ENCODE data around the gene ANKH.

ANKH gene

DNA sequence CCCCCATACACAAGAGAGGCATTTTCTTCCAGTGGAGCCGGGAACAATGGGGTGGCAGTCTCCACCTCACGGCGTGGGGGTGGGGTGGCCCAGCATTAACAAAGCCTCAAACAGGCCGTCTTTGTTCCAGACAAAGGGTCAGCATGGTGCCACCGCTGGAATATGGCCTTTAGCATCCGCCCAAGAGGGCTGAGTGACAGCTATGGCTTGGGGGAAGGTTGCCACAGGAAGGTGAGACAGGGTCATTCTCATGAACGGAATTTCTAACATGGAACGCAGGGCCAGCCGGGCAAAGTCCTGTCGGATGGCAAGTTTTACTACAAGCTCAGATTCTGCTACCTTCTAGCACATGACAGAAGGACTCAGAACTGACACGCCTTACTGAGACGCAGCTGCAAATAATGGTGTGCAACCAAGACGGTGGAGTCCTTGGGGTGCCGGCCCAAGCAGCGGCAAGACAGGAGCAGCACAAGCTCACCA, 143.1 kb downstream of the ANKH start:
- TF ChIP-seq, protein P1, sequence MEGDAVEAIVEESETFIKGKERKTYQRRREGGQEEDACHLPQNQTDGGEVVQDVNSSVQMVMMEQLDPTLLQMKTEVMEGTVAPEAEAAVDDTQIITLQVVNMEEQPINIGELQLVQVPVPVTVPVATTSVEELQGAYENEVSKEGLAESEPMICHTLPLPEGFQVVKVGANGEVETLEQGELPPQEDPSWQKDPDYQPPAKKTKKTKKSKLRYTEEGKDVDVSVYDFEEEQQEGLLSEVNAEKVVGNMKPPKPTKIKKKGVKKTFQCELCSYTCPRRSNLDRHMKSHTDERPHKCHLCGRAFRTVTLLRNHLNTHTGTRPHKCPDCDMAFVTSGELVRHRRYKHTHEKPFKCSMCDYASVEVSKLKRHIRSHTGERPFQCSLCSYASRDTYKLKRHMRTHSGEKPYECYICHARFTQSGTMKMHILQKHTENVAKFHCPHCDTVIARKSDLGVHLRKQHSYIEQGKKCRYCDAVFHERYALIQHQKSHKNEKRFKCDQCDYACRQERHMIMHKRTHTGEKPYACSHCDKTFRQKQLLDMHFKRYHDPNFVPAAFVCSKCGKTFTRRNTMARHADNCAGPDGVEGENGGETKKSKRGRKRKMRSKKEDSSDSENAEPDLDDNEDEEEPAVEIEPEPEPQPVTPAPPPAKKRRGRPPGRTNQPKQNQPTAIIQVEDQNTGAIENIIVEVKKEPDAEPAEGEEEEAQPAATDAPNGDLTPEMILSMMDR (conservative IDR thresholded peaks at IDR 0.05; ENCODE audit: low read length): no peak
- DNase-seq (ENCODE audit: low read depth): no peak
- H3K4me3 ChIP-seq (ENCODE audit: low read length): no peak overlapping the region

DNA sequence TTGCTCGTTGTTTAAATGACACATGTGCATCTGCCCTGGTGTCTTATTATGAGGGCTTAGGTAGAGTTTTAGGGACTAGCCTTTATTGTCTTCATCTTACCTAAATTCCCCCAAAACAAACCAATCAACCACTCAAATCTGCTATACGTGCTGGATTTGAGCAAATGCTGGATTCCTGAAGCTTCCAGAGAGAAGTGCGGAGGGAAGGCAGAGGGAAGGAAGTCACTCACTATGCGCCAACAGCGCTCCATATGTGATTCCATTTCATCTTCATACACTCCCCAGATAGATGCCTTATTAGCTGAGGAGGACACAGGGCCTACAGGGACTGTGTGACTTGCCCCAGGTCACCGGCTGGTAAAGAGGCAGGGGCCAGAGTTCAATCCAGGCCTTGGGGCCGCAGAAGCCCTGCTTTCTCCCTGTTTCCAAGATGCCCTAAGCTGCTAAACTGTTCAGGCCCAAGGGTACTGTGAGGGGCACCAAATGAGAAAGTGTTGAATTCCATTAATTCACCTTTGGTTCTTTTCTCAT, 143.6 kb downstream of the ANKH start:
- TF ChIP-seq, protein P1 (conservative IDR thresholded peaks at IDR 0.05; ENCODE audit: low read length): no peak
- DNase-seq (ENCODE audit: low read depth): no peak
- H3K4me3 ChIP-seq (ENCODE audit: low read length): no peak overlapping the region

DNA sequence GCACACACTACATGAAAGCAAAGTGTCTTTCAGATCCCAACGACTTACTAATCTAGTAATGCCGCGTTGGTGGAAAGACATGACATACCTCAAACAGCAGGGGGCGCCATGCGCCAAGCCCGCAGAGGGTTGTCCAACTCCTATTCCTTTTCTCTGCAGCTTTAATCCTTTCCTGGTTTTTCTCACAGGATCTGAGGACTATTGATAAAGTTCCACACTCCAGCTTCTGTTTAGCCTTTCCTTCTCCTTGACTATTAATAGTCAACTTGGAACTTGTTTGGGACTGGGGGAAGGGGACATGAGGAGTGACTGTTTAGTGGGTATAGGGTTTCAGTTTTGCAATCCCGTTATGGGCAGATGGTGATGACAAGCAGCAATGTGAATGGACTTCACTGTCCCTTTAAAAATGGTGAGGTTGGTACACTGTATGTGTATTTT, 144.1 kb downstream of the ANKH start:
- no peak overlapping the region for H3K4me3 ChIP-seq (ENCODE audit: low read length)
- peak; percentile 75 for DNase-seq (ENCODE audit: low read depth)
- TF ChIP-seq, protein P1 (conservative IDR thresholded peaks at IDR 0.05; ENCODE audit: low read length): peak; percentile 98

DNA sequence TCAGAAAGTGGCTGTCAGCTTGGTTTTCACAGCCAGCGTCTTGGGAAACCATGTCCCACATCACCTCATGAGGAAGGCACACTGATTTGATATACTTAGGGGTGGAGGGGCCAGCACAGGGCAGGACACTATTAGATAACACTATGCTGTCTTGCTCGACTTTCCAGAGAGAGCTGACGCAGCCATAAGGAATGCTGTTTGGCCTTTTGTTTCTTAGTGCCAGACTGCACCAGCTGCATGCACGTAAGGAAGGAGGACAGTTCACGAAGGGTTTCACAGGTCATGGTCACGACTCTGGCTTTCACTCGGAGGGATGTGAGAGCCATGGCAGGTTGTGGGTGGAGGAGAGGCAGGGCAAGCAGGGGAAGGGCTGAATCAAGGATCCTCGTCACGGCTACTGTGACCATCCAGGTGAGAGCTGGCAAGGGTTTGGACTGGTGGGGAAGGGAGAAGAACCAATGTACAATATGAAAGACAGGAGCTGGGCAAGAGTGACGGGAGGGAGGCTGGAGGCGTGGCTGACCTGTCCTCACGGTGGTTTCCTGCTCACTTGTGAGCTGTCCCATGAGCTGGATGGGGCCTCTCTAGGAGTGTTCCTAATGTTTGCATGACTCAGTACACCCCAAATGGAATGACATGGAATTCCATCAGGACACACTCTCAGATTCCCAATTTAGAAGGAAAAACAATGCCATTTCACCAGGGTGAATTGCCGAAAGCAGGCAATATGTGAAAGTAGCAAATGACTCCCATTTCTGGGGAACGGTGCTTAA, 145.3 kb downstream of the ANKH start:
- DNase-seq (ENCODE audit: low read depth): peak; percentile 62
- H3K4me3 ChIP-seq (ENCODE audit: low read length): no peak overlapping the region
- TF ChIP-seq, protein P1 (conservative IDR thresholded peaks at IDR 0.05; ENCODE audit: low read length): no peak

DNA sequence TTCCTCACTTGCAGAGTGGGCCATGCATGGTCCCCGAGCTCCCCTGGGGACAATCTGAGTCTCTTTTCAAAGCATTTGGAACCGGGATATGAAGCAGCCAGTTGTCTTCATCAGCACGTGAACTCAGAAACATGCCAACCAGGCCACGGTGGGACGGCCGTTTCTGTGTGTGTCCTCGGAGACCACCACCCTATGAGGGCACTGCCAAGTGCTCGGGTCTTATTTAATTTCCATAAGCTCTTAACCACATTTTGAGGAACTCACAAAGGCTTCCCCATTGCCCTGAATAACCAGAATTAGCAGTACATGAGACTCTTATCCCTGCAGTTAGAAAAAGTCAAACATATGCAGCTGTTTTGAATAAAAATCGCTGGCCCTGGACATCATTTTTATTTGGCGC, 146.9 kb downstream of the ANKH start:
- TF ChIP-seq, protein P1 (conservative IDR thresholded peaks at IDR 0.05; ENCODE audit: low read length): no peak
- no peak for DNase-seq (ENCODE audit: low read depth)
- no peak overlapping the region for H3K4me3 ChIP-seq (ENCODE audit: low read length)

DNA sequence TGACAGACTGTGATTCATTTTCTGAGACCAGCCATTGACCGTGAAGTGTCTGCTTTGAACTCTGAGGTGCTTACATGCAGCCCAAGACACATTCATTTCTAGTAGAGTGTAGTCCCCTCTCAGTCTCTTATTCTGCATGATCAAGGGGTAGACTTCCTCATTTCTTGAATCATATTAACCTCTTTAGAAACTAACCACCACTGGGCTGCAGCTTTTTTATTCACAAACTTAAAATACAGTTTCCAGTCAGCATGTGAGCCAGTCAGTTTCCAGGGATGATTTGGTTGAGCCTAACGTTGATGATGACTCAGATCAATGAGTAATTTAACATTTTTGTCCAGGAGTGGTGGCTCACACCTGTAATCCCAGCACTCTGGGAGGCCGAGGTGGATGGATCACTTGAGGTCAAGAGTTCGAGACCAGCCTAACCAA, 147.9 kb downstream of the ANKH start:
- no peak overlapping the region for H3K4me3 ChIP-seq (ENCODE audit: low read length)
- TF ChIP-seq, protein P1 (conservative IDR thresholded peaks at IDR 0.05; ENCODE audit: low read length): no peak
- no peak for DNase-seq (ENCODE audit: low read depth)

DNA sequence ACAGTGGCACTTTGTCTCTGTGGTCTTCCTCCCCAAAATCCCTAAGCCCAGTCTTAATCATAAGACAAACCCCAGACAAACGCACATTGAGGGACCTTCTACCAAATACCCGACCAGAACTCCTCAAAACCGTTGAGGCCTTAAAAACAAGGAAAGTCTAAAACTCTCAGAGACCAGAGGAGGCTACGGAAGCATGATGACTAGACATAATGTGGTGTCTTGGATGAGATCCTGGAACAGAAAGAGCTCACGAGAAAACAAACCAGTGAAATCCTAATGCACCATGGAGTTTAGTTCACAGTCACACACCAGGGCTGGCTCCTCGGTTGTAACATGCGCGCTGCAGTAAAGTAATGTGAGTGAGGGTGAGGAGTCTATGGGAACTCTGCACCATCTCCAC, 148.7 kb downstream of the ANKH start:
- DNase-seq (ENCODE audit: low read depth): no peak
- no peak overlapping the region for H3K4me3 ChIP-seq (ENCODE audit: low read length)
- TF ChIP-seq, protein P1 (conservative IDR thresholded peaks at IDR 0.05; ENCODE audit: low read length): no peak

All from AG10803 (cell line).